Cardiac muscle cell (in vitro differentiated cells and primary cell): ENCODE results near the gene SLC9C1. TPM values are rescaled to one million over a fixed set of nuclear protein-coding genes. Genes with fewer than 3 reads are reported as not detected.

Source experiments
- DNase-seq, 2 donors: peaks; one replicate each; pipeline versions ENCODE4 v3.0.0 to v3.0.0-alpha.2; 2010 to 2017; ENCODE audit warnings: low read depth in 1 of 2, low spot score in 1 of 2
- H3K27ac ChIP-seq: fragments of 200-600 bp; sonication (generic); 2 replicates; pipeline ENCODE4 v1.5.1; 2016
- H3K27me3 ChIP-seq: fragments of 200-600 bp; sonication (generic); 2 replicates; pipeline ENCODE4 v1.6.0; 2016; ENCODE audit warnings: control low read depth
- H3K36me3 ChIP-seq: fragments of 200-600 bp; sonication (generic); 2 replicates; pipeline ENCODE4 v1.5.1; 2016; ENCODE audit warnings: control low read depth
- H3K4me1 ChIP-seq: fragments of 200-600 bp; sonication (generic); 2 replicates; pipeline ENCODE4 v1.8.1; 2017; ENCODE audit warnings: low read depth, mild to moderate bottlenecking, mixed run types
- H3K4me3 ChIP-seq: fragments of 200-600 bp; sonication (generic); 2 replicates; pipeline ENCODE4 v1.5.1; 2016; ENCODE audit warnings: mild to moderate bottlenecking
- H3K9me3 ChIP-seq: fragments of 200-600 bp; sonication (generic); 2 replicates; pipeline ENCODE4 v1.5.1; 2017; ENCODE audit warnings: low read depth, mild to moderate bottlenecking, control low read depth
- polyA plus RNA-seq: library from polyadenylated mRNA; unstranded; fragments of >200 nt; fragmentation: Nextera tagmentation; extraction: Ambion mirVana; gene quantifications from 2 replicates; pipeline ENCODE4 v1.2.1, GENCODE V29; 2016
- total RNA-seq: library from RNA; depleted of rRNA; stranded (reverse); fragments of >200 nt; gene quantifications from 2 replicates; pipeline ENCODE4 v1.2.3, GENCODE V29; 2016
- TF ChIP-seq, protein P1 (sequence below): IDR thresholded peaks from 2 replicates; pipeline ENCODE4 v1.5.1; 2012; ENCODE audit warnings: low read depth, mild to moderate bottlenecking, low read length

Gene SLC9C1
- total and polyA plus RNA-seq, 2 experiments from 2014 or later = 0.12 to 0.22 TPM

DNA sequence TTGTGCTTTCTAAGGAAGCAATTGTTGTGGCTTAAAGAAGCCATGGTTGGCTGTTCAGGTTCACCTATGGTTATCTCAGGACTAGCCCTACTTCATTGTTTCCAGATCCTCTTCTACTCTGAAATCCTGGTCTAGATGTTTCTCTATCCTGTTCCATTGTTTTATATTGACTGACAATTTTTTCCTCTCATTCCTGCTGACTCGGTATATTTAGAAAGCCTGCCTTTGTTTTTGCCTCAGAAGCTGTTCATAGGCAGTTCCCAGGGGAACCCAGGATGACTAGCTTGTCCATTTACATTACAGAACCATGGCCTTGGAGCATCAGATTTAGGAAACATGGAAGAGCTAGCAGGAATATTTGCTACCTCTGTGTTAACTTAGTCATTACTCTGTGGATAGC is 64.0 kb downstream of the SLC9C1 start:
- DNase-seq = no peak
- H3K4me1 ChIP-seq = no peaks in the 10 kb centered on the region
- TF ChIP-seq, protein P1, sequence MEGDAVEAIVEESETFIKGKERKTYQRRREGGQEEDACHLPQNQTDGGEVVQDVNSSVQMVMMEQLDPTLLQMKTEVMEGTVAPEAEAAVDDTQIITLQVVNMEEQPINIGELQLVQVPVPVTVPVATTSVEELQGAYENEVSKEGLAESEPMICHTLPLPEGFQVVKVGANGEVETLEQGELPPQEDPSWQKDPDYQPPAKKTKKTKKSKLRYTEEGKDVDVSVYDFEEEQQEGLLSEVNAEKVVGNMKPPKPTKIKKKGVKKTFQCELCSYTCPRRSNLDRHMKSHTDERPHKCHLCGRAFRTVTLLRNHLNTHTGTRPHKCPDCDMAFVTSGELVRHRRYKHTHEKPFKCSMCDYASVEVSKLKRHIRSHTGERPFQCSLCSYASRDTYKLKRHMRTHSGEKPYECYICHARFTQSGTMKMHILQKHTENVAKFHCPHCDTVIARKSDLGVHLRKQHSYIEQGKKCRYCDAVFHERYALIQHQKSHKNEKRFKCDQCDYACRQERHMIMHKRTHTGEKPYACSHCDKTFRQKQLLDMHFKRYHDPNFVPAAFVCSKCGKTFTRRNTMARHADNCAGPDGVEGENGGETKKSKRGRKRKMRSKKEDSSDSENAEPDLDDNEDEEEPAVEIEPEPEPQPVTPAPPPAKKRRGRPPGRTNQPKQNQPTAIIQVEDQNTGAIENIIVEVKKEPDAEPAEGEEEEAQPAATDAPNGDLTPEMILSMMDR = no peak
- H3K4me3 ChIP-seq = no peak overlapping the region
- H3K27me3 ChIP-seq = no peaks in the 10 kb centered on the region
- H3K9me3 ChIP-seq = no peaks in the 10 kb centered on the region
- no peak overlapping the region for H3K27ac ChIP-seq
- no peaks in the 10 kb centered on the region for H3K36me3 ChIP-seq

DNA sequence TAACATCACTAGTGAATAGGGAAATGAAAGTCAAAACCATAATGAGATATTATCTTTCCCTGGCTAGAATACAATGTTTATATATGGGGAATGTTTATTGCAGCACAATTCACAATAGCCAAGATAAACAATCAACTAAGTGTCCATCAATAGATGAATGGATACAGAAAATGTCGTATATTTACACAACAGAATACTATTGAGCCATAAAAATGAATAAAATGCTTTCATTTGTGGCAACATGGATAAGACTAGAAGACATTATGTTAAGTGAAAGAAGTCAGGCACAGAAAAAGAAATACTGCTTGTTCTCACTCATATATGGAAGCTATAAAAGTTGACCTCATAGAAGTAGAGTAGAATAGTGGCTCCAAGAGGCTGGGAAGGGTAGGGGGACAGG is 65.2 kb downstream of the SLC9C1 start:
- TF ChIP-seq, protein P1 = no peak
- no peaks in the 10 kb centered on the region for H3K9me3 ChIP-seq
- H3K4me1 ChIP-seq = no peaks in the 10 kb centered on the region
- DNase-seq = no peak
- no peak overlapping the region for H3K27ac ChIP-seq
- H3K27me3 ChIP-seq = no peaks in the 10 kb centered on the region
- H3K4me3 ChIP-seq = no peak overlapping the region
- H3K36me3 ChIP-seq = no peaks in the 10 kb centered on the region

DNA sequence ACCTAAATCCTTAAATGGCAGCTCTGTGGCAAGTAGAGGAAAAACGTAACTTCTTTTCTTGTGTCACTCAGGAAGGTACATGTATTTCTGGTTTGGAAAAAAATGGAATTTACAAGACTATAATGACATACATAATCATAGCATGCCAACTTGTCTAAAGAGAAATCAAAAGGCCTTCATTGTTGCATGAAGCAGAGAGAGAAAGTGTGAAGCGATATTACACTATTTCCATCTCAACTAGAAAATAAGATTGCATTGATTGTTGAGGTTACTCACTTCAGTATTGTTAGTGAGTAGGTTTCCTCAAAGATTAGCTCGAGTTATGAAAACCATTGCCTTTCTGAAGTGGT is 93.7 kb downstream of the SLC9C1 start:
- no peaks in the 10 kb centered on the region for H3K27me3 ChIP-seq
- TF ChIP-seq, protein P1 = no peak
- DNase-seq = no peak
- no peaks in the 10 kb centered on the region for H3K4me1 ChIP-seq
- no peak overlapping the region for H3K4me3 ChIP-seq
- H3K36me3 ChIP-seq = no peaks in the 10 kb centered on the region
- H3K9me3 ChIP-seq = no peaks in the 10 kb centered on the region
- no peak overlapping the region for H3K27ac ChIP-seq

DNA sequence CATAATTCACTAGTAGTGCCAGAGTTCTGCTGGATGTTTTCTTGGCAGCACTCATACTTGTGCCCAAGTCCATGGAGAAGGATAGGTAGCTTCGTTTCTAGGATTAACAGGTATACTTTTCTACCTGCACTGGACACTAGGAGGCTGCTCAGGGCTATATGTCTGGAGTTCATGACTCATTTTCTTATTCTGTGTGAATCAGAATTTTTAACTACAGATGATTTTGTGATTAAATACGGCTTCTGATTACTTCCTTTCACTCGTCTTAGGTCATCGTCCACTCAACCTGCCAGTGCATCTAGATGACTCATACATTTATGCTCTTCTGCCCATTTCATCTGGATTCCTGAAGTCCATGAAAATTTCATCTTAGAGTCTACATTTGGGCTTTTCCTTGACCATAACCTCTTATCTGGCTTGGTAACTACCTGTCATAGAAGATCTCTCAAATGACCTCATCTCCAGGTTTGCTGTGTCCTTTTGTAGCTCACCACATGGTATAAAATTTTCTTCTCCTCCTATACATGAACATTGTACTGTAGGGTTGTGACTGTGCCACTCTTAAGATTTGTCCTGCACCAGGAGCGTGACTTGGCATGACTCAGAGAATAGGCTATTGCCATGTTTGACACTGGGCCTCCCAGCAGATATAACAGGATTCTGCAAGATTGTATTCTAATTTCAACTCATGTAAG is 94.2 kb downstream of the SLC9C1 start:
- Histone ChIP-seq H3K27ac (no peak overlapping the region), H3K36me3 (no peaks in the 10 kb centered on the region), H3K9me3 (no peaks in the 10 kb centered on the region), H3K27me3 (no peaks in the 10 kb centered on the region), H3K4me1 (no peaks in the 10 kb centered on the region), H3K4me3 (no peak overlapping the region)
- DNase-seq = no peak
- TF ChIP-seq, protein P1 = no peak

DNA sequence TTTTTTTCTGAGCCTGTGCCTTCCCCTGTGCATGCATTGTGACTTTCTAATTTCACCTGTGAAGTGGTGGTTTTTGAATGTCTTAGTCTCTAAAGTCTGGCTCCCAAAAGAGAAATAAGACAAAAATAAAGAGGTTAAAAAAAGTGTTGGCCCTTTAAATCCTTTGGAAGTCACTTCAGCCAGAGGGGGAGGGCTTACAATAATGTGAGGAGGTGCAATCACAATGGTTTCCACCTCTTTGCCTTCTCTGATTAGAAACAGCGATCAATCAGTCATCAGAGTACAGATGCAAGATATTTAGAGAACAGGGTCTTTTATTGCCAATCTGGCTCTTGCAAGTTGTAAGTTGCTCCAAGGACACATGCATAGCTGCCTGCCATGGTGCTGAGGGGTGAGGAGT is 96.9 kb downstream of the SLC9C1 start:
- H3K27me3 ChIP-seq = no peaks in the 10 kb centered on the region
- TF ChIP-seq, protein P1 = no peak
- DNase-seq = no peak
- no peaks in the 10 kb centered on the region for H3K9me3 ChIP-seq
- H3K27ac ChIP-seq = no peak overlapping the region
- no peak overlapping the region for H3K4me3 ChIP-seq
- no peaks in the 10 kb centered on the region for H3K4me1 ChIP-seq
- H3K36me3 ChIP-seq = no peaks in the 10 kb centered on the region
